Gastrocnemius medialis (tissue), 4 donors: Measurements from ENCODE around the gene PRPF40B. TPM values are rescaled to one million over a fixed set of nuclear protein-coding genes. Genes with fewer than 3 reads are reported as not detected.

Experiments used
- ATAC-seq, 2 donors: fragments of 150-250 bp; one replicate each; pipeline ENCODE4 v1.9.1; 2016
- DNase-seq, 2 donors: peaks; one replicate each; pipeline ENCODE4 v3.0.0-alpha.2; 2019
- H3K27ac ChIP-seq, 4 donors: fragments of 200-600 bp; sonication (generic); 1 replicate in 1 of 4; 2 replicates in 3 of 4; pipeline ENCODE4 v1.5.1; 2016 to 2018; ENCODE audit warnings: mild to moderate bottlenecking in 2 of 4, moderate library complexity in 1 of 4
- H3K27me3 ChIP-seq, 3 donors: fragments of 200-600 bp; sonication (generic) in 2 of 3; 1 replicate in 1 of 3; 2 replicates in 2 of 3; pipeline versions ENCODE4 v1.5.1 to v1.6.0; 2016 to 2019; ENCODE audit warnings: mild to moderate bottlenecking in 1 of 3, moderate library complexity in 1 of 3
- H3K36me3 ChIP-seq, 2 donors: fragments of 200-600 bp; sonication (generic) in 1 of 2; one replicate each; pipeline ENCODE4 v1.5.1; 2017 to 2018
- H3K4me1 ChIP-seq, 2 donors: fragments of 200-600 bp; sonication (generic) in 1 of 2; one replicate each; pipeline ENCODE4 v1.5.1; 2016 to 2017; ENCODE audit warnings: mild to moderate bottlenecking in 2 of 2
- H3K4me3 ChIP-seq, 4 donors: fragments of 200-600 bp; sonication (generic) in 3 of 4; 1 replicate in 1 of 4; 2 replicates in 3 of 4; pipeline ENCODE4 v1.5.1; 2016 to 2019; ENCODE audit warnings: mild to moderate bottlenecking in 2 of 4
- H3K9me3 ChIP-seq, 3 donors: fragments of 200-600 bp; sonication (generic) in 2 of 3; 1 replicate in 1 of 3; 2 replicates in 2 of 3; pipeline ENCODE4 v1.5.1; 2016 to 2019
- CTCF ChIP-seq, 5 experiments: fragments of 450-650 bp in 3 of 5; fragments of 200-600 bp in 2 of 5; sonication (generic) in 2 of 5; IDR thresholded peaks in 4 of 5; conservative IDR thresholded peaks in 1 of 5; 1 replicate in 4 of 5; 2 replicates in 1 of 5; pipeline ENCODE4 v1.5.1; 2016 to 2019; ENCODE audit warnings: antibody characterized with exemption in 5 of 5, mild to moderate bottlenecking in 3 of 5, moderate library complexity in 3 of 5
- POLR2A ChIP-seq, 2 donors: fragments of 450-650 bp; IDR thresholded peaks; one replicate each; pipeline ENCODE4 v1.6.1; 2017; ENCODE audit warnings: antibody characterized with exemption in 2 of 2, mild to moderate bottlenecking in 2 of 2, moderate library complexity in 2 of 2
- in situ Hi-C, 4 donors: fragments of 200-750 bp; cut with MboI; loops; one replicate each; pipeline versions ENCODE4 v1.15.0 to v1.8.0; 2017; ENCODE audit warnings: low sequenced_read_pairs in 4 of 4
- intact Hi-C: fragments of 100-400 bp; cut with DNase I; formaldehyde crosslinking; loops from one replicate; pipeline ENCODE4 v1.15.1; 2023; ENCODE audit warnings: low total_unique reads
- total RNA-seq, 4 donors: library from RNA; depleted of rRNA; stranded (reverse); fragments of >200 nt; gene quantifications; one replicate each; pipeline versions ENCODE4 v1.1.0 to v1.2.3, GENCODE V29; 2016

Gene PRPF40B
- total RNA-seq, 4 donors from 2014 or later: 17.6 to 21.3 (median 20.2) TPM

DNA sequence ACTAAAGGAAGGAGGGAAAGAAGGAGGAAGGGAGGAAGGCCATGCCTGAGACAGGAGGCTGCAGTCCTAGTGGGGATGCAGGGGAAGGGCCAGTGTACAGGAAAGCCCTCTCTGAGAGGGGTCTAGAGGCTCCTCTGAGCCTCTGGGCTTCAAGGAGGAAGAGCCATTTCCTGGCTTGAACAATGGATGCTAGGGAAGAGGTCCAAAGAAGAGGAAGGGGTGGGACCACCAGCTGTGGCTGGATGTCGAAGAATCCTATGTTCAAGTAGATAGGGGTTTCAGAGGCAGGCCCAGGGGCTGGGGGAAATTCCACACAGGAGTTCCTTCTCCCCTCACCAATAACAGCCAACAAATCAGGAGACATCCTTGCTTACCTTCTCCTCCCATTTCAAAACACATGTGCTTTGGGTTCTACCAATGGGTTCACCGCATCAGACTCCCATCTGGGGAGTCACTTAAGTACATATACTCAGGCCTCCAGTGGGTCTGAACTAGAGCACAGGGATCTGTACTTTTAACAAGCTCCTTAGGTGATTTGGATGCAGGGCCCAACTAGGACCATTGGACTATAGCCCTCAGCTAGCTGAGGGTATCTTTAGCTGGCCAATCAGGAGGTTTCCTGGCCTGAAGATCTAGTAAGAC, 32.4 kb downstream of the PRPF40B start:
- Histone ChIP-seq H3K27me3 (no peaks in the 10 kb centered on the region), H3K27ac (peak overlapping the region in 3 of 4 donors; percentile 27 to 58 (median 39)), H3K4me3 (no peak overlapping the region), H3K4me1 (peaks cover 0 to 3% of the 10 kb centered on the region in 2 donors), H3K9me3 (no peaks in the 10 kb centered on the region), H3K36me3 (peaks cover 0 to 9% of the 10 kb centered on the region in 2 donors)
- ATAC-seq (no peak), DNase-seq (no peak)
- TF ChIP-seq CTCF (IDR thresholded peaks at IDR 0.05 in 4 of 5, conservative IDR thresholded peaks at IDR 0.05 in 1 of 5) (no peak), POLR2A (IDR thresholded peaks at IDR 0.05) (no peak)
- in situ Hi-C loops (no loop called here), intact Hi-C loops (no loop called here)

- Histone ChIP-seq H3K27ac (no peak overlapping the region), H3K4me3 (no peak overlapping the region), H3K9me3 (no peaks in the 10 kb centered on the region), H3K4me1 (peaks cover 17 to 21% of the 10 kb centered on the region in 2 donors), H3K36me3 (peaks cover 0 to 5% of the 10 kb centered on the region in 2 donors), H3K27me3 (no peaks in the 10 kb centered on the region)
- intact Hi-C loops (no loop called here), in situ Hi-C loops (no loop called here)
- DNase-seq (no peak), ATAC-seq (no peak)
- TF ChIP-seq CTCF (IDR thresholded peaks at IDR 0.05 in 4 of 5, conservative IDR thresholded peaks at IDR 0.05 in 1 of 5) (no peak), POLR2A (IDR thresholded peaks at IDR 0.05) (no peak)
Measured at GRCh38 chr12:49658276-49658675, 34.9 kb downstream of the PRPF40B start.

DNA sequence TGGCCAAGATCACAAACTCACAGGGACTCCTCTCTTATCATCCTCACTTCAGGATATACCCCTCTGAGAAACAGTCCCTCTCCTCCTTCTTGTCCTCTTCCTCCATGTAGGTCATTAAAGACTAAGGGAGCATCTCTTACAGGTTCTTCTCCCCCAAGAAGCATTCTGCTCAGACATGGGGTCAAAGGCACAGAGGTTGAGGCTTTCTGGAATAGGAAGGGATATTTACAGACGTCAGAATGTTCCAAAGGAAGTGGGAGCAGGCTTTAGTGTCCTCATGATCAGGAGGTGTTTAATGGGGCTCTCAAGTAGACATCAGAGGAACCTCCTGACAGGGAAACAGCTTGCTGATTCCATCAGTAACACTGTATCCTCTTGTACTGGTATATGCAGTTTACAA, 36.4 kb downstream of the PRPF40B start:
- DNase-seq (no peak), ATAC-seq (no peak)
- TF ChIP-seq CTCF (IDR thresholded peaks at IDR 0.05 in 4 of 5, conservative IDR thresholded peaks at IDR 0.05 in 1 of 5) (no peak), POLR2A (IDR thresholded peaks at IDR 0.05) (no peak)
- in situ Hi-C loops: no loop called here
- H3K27me3 ChIP-seq: no peaks in the 10 kb centered on the region
- intact Hi-C loops: loop anchor here (5.0 kb wide), 1 partner anchor 43 kb away; no protein-coding TSS in a partner anchor
- H3K4me1 ChIP-seq: peaks cover 32 to 34% of the 10 kb centered on the region in 2 donors
- peaks cover 0 to 5% of the 10 kb centered on the region in 2 donors for H3K36me3 ChIP-seq
- no peak overlapping the region for H3K4me3 ChIP-seq
- H3K27ac ChIP-seq: peak overlapping the region in 1 of 4 donors; percentile 32
- no peaks in the 10 kb centered on the region for H3K9me3 ChIP-seq

DNA sequence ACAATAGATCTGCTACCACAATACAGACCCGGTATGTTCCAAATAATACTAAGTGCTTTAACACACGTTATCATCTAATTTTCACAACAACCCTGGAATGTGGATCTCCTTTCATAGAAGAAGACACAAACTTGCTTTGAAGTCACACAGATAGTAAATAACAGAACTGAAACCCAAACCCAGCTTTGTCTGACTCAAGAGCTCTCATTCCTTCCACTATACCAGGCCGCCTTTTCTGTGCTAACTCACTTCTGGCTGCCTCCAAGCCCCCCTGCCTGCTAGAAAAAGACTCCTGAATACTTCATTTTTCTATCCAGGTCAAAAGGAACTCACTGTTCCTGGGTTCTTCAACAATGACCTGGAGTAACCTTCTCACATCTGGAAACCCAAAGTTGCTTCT, 37.8 kb downstream of the PRPF40B start:
- Histone ChIP-seq H3K27ac (no peak overlapping the region), H3K4me1 (peaks cover 40 to 45% of the 10 kb centered on the region in 2 donors), H3K27me3 (no peaks in the 10 kb centered on the region), H3K36me3 (peaks cover 0 to 5% of the 10 kb centered on the region in 2 donors), H3K4me3 (no peak overlapping the region), H3K9me3 (no peaks in the 10 kb centered on the region)
- intact Hi-C loops: loop anchor here (5.0 kb wide), 1 partner anchor 41 kb away; no protein-coding TSS in a partner anchor
- ATAC-seq (no peak), DNase-seq (no peak)
- in situ Hi-C loops: no loop called here
- TF ChIP-seq CTCF (IDR thresholded peaks at IDR 0.05 in 4 of 5, conservative IDR thresholded peaks at IDR 0.05 in 1 of 5): no peak
- no peak for TF ChIP-seq POLR2A (IDR thresholded peaks at IDR 0.05)
